A549 (cell line): ENCODE data around the gene PTGDS. TPM values are rescaled to one million over a fixed set of nuclear protein-coding genes. Genes with fewer than 3 reads are reported as not detected.

Experiments used
- ATAC-seq, 2 experiments: fragments of 200-7000 bp in 1 of 2; fragments of >200 bp in 1 of 2; cut with Nextera tagmentation in 1 of 2; cut with Tn5 transposase in 1 of 2; 3 replicates each; pipeline versions ENCODE4 v1.8.0 to v1.9.1; 2018 to 2020; ENCODE audit warnings: mild to moderate bottlenecking in 1 of 2, moderate library complexity in 1 of 2
- CTCF ChIA-PET: fragments of 300-600 bp; sonication (Branson Sonifier 250); formaldehyde crosslinking; extraction: SDS; loops from one replicate; lab custom pipeline; 2021; ENCODE audit warnings: antibody characterized with exemption, inconsistent platforms; lab: Yijun Ruan, JAX
- POLR2A ChIA-PET: fragments of 350-600 bp; formaldehyde crosslinking; extraction: SDS; loops from one replicate; lab custom pipeline; 2021; ENCODE audit warnings: antibody characterized with exemption, inconsistent platforms; lab: Yijun Ruan, JAX
- DNase-seq, 2 experiments: peaks; one replicate each; pipeline versions ENCODE4 v3.0.0 to v3.0.0-alpha.2; 2011 to 2016; ENCODE audit warnings: low read depth in 1 of 2, low spot score in 1 of 2
- FAIRE-seq: peaks from 2 replicates; lab custom pipeline; 2011; peaks lifted over from hg19 to GRCh38; lab: Jason Lieb, UNC
- H3K27ac ChIP-seq, 2 experiments: fragments of >200 bp; sonication (Bioruptor Twin); formaldehyde crosslinking; 3 replicates each; pipeline ENCODE4 v1.5.1; 2016 to 2017
- H3K4me1 ChIP-seq: fragments of >200 bp; sonication (Bioruptor Twin); formaldehyde crosslinking; 3 replicates; pipeline ENCODE4 v1.6.1; 2016
- H3K4me2 ChIP-seq: fragments of >200 bp; sonication (Bioruptor Twin); formaldehyde crosslinking; 3 replicates; pipeline ENCODE4 v1.6.1; 2016
- H3K4me3 ChIP-seq: fragments of >200 bp; sonication (Bioruptor Twin); formaldehyde crosslinking; 3 replicates; pipeline ENCODE4 v1.5.1; 2016
- H3K9me3 ChIP-seq: fragments of >200 bp; sonication (Bioruptor Twin); formaldehyde crosslinking; 3 replicates; pipeline ENCODE4 v1.6.1; 2016
- BHLHE40 ChIP-seq: IDR thresholded peaks from 2 replicates; pipeline ENCODE4 v1.6.1; 2012; ENCODE audit warnings: low read depth, low read length, inconsistent platforms
- CBX2 ChIP-seq: fragments of 200-600 bp; sonication (generic); IDR thresholded peaks from 2 replicates; pipeline ENCODE4 v1.6.1; 2016; ENCODE audit warnings: low read depth, mild to moderate bottlenecking, borderline replicate concordance
- EHMT2 ChIP-seq: fragments of 200-600 bp; sonication (generic); IDR thresholded peaks from 2 replicates; pipeline ENCODE4 v1.6.1; 2016; ENCODE audit warnings: antibody characterized with exemption, low read depth, mild to moderate bottlenecking, moderate library complexity
- EP300 ChIP-seq, 2 experiments: fragments of >200 bp; sonication (Bioruptor Twin); formaldehyde crosslinking; IDR thresholded peaks; 2 replicates in 1 of 2; 3 replicates in 1 of 2; pipeline ENCODE4 v1.6.1; 2016 to 2017
- FOSB ChIP-seq: fragments of 250-450 bp; sonication (Bioruptor Pico); IDR thresholded peaks from 2 replicates; pipeline ENCODE4 v1.5.0; 2020; ENCODE audit warnings: mild to moderate bottlenecking, moderate library complexity
- FOXS1 ChIP-seq: fragments of 250-450 bp; sonication (Bioruptor Pico); IDR thresholded peaks from 2 replicates; pipeline ENCODE4 v1.5.0; 2020; ENCODE audit warnings: mild to moderate bottlenecking, moderate library complexity
- HEYL ChIP-seq: fragments of 250-450 bp; sonication (Bioruptor Pico); IDR thresholded peaks from 2 replicates; pipeline ENCODE4 v1.8.0; 2021; ENCODE audit warnings: mild to moderate bottlenecking, moderate library complexity
- HOXA7 ChIP-seq: fragments of 250-450 bp; sonication (Bioruptor Pico); IDR thresholded peaks from 2 replicates; pipeline ENCODE4 v1.5.0; 2020; ENCODE audit warnings: mild to moderate bottlenecking, moderate library complexity
- KDM1A ChIP-seq: fragments of 200-600 bp; sonication (generic); IDR thresholded peaks from 2 replicates; pipeline ENCODE4 v1.6.1; 2016; ENCODE audit warnings: low read depth, mild to moderate bottlenecking
- MAFK ChIP-seq: fragments of 450-650 bp; IDR thresholded peaks from 2 replicates; pipeline ENCODE4 v1.6.1; 2014; ENCODE audit not compliant: partially characterized antibody
- MAZ ChIP-seq: fragments of 150-350 bp; IDR thresholded peaks from 2 replicates; pipeline ENCODE4 v1.6.1; 2014; ENCODE audit warnings: antibody characterized with exemption, low read depth, low read length, borderline replicate concordance
- NPAS2 ChIP-seq: fragments of 250-450 bp; sonication (Bioruptor Pico); IDR thresholded peaks from 2 replicates; pipeline ENCODE4 v1.8.0; 2022; ENCODE audit warnings: mild to moderate bottlenecking, moderate library complexity, borderline replicate concordance
- RNF2 ChIP-seq: fragments of 200-600 bp; sonication (generic); IDR thresholded peaks from 2 replicates; pipeline ENCODE4 v1.6.1; 2016; ENCODE audit warnings: low read depth, mild to moderate bottlenecking, antibody characterized with exemption, moderate library complexity, borderline replicate concordance
- ZFP36 ChIP-seq: fragments of 450-650 bp; IDR thresholded peaks from 2 replicates; pipeline ENCODE4 v1.6.1; 2014; ENCODE audit warnings: borderline replicate concordance; ENCODE audit not compliant: partially characterized antibody
- ZNF302 ChIP-seq: fragments of 250-450 bp; sonication (Bioruptor Pico); IDR thresholded peaks from 2 replicates; pipeline ENCODE4 v1.9.0; 2021; ENCODE audit warnings: inconsistent platforms, mild to moderate bottlenecking, moderate library complexity
- WGBS: methylation state at CpG from one replicate; pipeline ENCODE4 v1.1.6; 2017; ENCODE audit errors: missing lambda C conversion rate; 5-methylcytosine and 5-hydroxymethylcytosine counted together
- polyA plus RNA-seq, 4 experiments: library from polyadenylated mRNA; depleted of rRNA in 3 of 4; stranded (reverse); fragments of >200 nt; fragmentation: RNase III in 1 of 4; extraction: RNeasy Plus Mini Kit Qiagen cat#74134 plus additional on column Dnase treatment in 1 of 4; gene quantifications; 2 replicates in 3 of 4; 3 replicates in 1 of 4; pipeline ENCODE4 v1.2.3, GENCODE V29; 2011 to 2017
- TF ChIP-seq, protein P1 (sequence below): IDR thresholded peaks from 2 replicates; pipeline ENCODE4 v1.6.1; 2012
- TF ChIP-seq, protein P2 (sequence below): fragments of >200 bp; sonication (Bioruptor Twin); formaldehyde crosslinking; IDR thresholded peaks from 3 replicates; pipeline ENCODE4 v1.5.1; 2016
- TF ChIP-seq, protein P3 (sequence below): fragments of 150-350 bp; IDR thresholded peaks from 2 replicates; pipeline ENCODE4 v1.6.1; 2014; ENCODE audit warnings: low read depth, mild to moderate bottlenecking, low read length
- TF ChIP-seq, protein P4 (sequence below): fragments of 250-450 bp; sonication (Bioruptor Pico); IDR thresholded peaks from 2 replicates; pipeline ENCODE4 v1.5.0; 2020; ENCODE audit warnings: low read depth, mild to moderate bottlenecking, moderate library complexity

Gene PTGDS
- polyA plus RNA-seq, 2 of the 4 experiments (the other 2 are of a cell fraction): 0.26 to 0.31 TPM

DNA sequence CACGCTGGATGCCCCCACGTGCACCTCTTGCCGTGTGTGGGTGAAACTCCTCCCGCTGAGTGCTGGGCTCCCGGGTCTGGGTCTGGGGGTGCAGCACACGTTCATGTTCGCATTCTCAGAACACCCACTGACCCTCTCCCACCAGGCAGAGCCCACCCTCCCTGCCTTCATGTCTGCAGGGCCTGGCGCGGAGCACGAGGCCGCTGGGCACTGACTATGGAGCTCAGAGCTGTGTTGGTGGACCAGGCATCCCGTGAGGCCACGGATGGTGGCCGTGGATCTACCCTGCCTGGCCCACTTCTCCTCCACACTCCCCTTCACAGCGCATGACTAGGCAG lies 16.4 kb upstream of the PTGDS start:
- TF ChIP-seq HOXA7 (no peak), FOSB (CRISPR knock-in tag) (no peak), ZFP36 (no peak), EP300 (IDR thresholded peaks at IDR 0.05) (no peak), MAZ (no peak), KDM1A (no peak), ZNF302 (no peak), CBX2 (no peak)
- TF ChIP-seq, protein P1, sequence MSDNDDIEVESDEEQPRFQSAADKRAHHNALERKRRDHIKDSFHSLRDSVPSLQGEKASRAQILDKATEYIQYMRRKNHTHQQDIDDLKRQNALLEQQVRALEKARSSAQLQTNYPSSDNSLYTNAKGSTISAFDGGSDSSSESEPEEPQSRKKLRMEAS: no peak
- no peak for DNase-seq
- FAIRE-seq: no peak
- WGBS: 89% methylated on average over 11 of the region's 15 CpGs
- no peaks in the 10 kb centered on the region for H3K9me3 ChIP-seq
- ChIA-PET POLR2A (no interaction called here), CTCF (interaction anchor here (1.0 to 2.0 kb wide), 5 partner anchors 10 to 169 kb away, joined by 3 to 8 read pairs (median 4); partner anchors contain the start of gene FBXW5)
- no peak overlapping the region for H3K27ac ChIP-seq
- peaks cover 12% of the 10 kb centered on the region; the same call in 2 of the 3 replicates for H3K4me1 ChIP-seq
- no peak overlapping the region for H3K4me3 ChIP-seq
- no peak for ATAC-seq
- no peak overlapping the region for H3K4me2 ChIP-seq

DNA sequence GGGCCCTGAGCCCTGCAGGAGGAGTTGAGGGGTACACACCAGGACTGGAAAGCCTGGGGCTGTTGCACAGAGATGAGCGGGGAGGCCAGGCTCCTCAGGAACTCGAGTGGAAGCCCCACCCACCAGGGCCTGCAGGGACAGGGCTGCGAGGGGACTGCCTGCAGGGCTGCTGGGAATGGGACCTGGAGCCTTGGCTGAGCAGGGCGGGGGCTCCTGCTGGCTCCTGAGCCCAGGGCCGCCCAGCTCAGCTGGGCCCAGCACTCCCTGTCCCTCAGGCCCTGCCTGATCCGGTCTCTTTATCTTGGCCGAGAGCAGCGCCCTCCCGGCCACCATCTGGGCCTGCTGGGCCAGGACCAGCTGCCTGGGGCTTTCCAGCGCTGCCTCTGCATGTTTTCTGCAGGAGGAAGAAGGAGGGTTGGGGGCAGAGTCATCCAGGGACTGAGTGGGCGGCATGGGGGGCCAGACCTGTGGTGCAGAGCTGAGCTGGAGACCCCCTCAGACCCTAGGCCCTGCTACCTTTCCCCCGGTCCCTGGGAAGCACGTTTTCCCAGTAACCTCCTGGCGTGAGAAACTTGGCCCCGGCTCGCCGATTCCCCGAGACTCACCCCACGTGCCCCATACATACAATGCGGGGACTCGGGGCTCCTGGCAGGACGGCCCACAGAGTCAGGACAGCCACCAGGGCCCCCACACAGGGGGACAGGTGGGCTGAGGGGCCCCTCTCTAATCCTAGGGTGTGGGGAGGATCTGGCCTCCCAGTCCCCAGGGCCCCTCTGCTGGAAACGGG lies 15.8 kb upstream of the PTGDS start:
- Histone ChIP-seq H3K9me3 (no peaks in the 10 kb centered on the region), H3K4me2 (no peak overlapping the region), H3K4me3 (no peak overlapping the region), H3K4me1 (peaks cover 12% of the 10 kb centered on the region; the same call in 2 of the 3 replicates), H3K27ac (no peak overlapping the region)
- TF ChIP-seq, protein P2, sequence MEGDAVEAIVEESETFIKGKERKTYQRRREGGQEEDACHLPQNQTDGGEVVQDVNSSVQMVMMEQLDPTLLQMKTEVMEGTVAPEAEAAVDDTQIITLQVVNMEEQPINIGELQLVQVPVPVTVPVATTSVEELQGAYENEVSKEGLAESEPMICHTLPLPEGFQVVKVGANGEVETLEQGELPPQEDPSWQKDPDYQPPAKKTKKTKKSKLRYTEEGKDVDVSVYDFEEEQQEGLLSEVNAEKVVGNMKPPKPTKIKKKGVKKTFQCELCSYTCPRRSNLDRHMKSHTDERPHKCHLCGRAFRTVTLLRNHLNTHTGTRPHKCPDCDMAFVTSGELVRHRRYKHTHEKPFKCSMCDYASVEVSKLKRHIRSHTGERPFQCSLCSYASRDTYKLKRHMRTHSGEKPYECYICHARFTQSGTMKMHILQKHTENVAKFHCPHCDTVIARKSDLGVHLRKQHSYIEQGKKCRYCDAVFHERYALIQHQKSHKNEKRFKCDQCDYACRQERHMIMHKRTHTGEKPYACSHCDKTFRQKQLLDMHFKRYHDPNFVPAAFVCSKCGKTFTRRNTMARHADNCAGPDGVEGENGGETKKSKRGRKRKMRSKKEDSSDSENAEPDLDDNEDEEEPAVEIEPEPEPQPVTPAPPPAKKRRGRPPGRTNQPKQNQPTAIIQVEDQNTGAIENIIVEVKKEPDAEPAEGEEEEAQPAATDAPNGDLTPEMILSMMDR: no peak
- TF ChIP-seq HEYL (CRISPR knock-in tag): no peak
- no peak for TF ChIP-seq RNF2
- no peak for TF ChIP-seq EP300 (IDR thresholded peaks at IDR 0.05)
- TF ChIP-seq KDM1A: no peak
- TF ChIP-seq, protein P3, sequence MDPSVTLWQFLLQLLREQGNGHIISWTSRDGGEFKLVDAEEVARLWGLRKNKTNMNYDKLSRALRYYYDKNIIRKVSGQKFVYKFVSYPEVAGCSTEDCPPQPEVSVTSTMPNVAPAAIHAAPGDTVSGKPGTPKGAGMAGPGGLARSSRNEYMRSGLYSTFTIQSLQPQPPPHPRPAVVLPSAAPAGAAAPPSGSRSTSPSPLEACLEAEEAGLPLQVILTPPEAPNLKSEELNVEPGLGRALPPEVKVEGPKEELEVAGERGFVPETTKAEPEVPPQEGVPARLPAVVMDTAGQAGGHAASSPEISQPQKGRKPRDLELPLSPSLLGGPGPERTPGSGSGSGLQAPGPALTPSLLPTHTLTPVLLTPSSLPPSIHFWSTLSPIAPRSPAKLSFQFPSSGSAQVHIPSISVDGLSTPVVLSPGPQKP: no peak
- no peak for TF ChIP-seq BHLHE40
- CTCF ChIA-PET: interaction anchor here (1.0 to 2.0 kb wide), 6 partner anchors 10 to 169 kb away, joined by 3 to 11 read pairs (median 4); partner anchors contain the start of genes C8G and FBXW5
- POLR2A ChIA-PET: no interaction called here
- no peak for DNase-seq
- 81% methylated on average over 18 of the region's 23 CpGs for WGBS
- no peak for FAIRE-seq
- ATAC-seq: no peak

DNA sequence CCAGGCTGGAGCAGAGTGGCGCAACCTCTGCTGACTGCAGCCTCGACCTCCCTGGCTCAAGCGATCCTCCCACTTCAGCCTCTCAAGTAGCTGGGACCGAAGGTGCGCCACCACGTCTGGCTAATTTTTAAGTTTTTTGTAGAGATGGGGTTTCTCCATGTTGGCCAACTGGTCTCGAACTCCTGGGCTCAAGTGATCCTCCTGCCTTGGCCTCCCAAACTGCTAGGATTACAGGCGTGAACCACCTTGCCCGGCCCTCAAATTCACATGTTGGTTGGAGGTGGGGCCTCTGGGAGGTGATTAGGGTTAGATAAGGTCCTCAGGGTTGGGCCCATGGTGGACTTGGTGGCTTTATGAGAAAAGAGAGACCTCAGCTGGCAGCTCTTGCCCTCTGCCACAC lies 15.1 kb upstream of the PTGDS start:
- Histone ChIP-seq H3K4me1 (peaks cover 12% of the 10 kb centered on the region; the same call in 2 of the 3 replicates), H3K27ac (no peak overlapping the region), H3K4me3 (no peak overlapping the region), H3K9me3 (no peaks in the 10 kb centered on the region), H3K4me2 (no peak overlapping the region)
- DNase-seq: no peak
- ChIA-PET POLR2A (no interaction called here), CTCF (interaction anchor here (0.8 to 1.7 kb wide), 8 partner anchors 14 to 153 kb away, joined by 3 to 11 read pairs (median 4); partner anchors contain the start of genes C8G and FBXW5)
- no peak for FAIRE-seq
- TF ChIP-seq EHMT2 (no peak), BHLHE40 (no peak), MAFK (no peak), FOXS1 (CRISPR knock-in tag) (no peak), NPAS2 (no peak)
- TF ChIP-seq, protein P4, sequence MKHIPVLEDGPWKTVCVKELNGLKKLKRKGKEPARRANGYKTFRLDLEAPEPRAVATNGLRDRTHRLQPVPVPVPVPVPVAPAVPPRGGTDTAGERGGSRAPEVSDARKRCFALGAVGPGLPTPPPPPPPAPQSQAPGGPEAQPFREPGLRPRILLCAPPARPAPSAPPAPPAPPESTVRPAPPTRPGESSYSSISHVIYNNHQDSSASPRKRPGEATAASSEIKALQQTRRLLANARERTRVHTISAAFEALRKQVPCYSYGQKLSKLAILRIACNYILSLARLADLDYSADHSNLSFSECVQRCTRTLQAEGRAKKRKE (CRISPR knock-in tag): no peak
- 100% methylated on average over 9 of the region's 9 CpGs for WGBS
- ATAC-seq: no peak
